ENCODE data around the gene DALRD3. TPM values are rescaled to one million over a fixed set of nuclear protein-coding genes. Genes with fewer than 3 reads are reported as not detected.
A peak's percentile ranks its signal among the peaks of the same experiment; 100 is the strongest.

DALRD3 gene
- total and polyA plus RNA-seq, 2 experiments from 2014 or later: 31.0 to 57.7 TPM

GRCh38 chr3:48966367-48966766 lies 52.0 kb downstream of the DALRD3 start (continued):
- TF ChIP-seq ZNF462 (CRISPR knock-in tag; IDR thresholded peaks at IDR 0.05) (no peak), CREB1 (CRISPR knock-in tag; IDR thresholded peaks at IDR 0.05; ENCODE audit: low read depth) (no peak), ZNF114 (CRISPR knock-in tag; IDR thresholded peaks at IDR 0.05) (no peak), JUNB (IDR thresholded peaks at IDR 0.05; ENCODE audit: unreplicated experiment) (no peak)

MicroRNAs encoded within 50 kb of the gene (microRNA counts, 767-probe panel; counts per million panel counts)
- microRNA hsa-miR-191-5p: 12,234 counts per million, percentile 85 among the panel's probes with 10 or more counts
- not detected for microRNA hsa-miR-425-5p

Small RNAs within 50 kb of the gene (microRNA-seq; reads per million reads assigned to microRNA genes)
- gene MIR191 (1,978 reads per million, percentile 94 among the genes with 10 or more reads in this experiment), gene MIR425 (895 reads per million, percentile 91 among the genes with 10 or more reads in this experiment)

Small RNAs within 50 kb of the gene (small RNA-seq; reads per million reads assigned to genes)
- gene MIR191 (ENCODE audit: low replicate concordance) (1,752 reads per million, percentile 100 among the genes with 10 or more reads in this experiment), gene MIR425 (ENCODE audit: low replicate concordance) (19.6 reads per million, percentile 98 among the genes with 10 or more reads in this experiment)

Other genes with a start within 250 kb of the DALRD3 start
- 25.8 and 30.2 TPM in 2 replicates for gene PRKAR2A, start 170.7 kb downstream of the DALRD3 start, total RNA-seq (2014; rRNA removed; shearing (Covaris generic))
- 13.5 and 14.5 TPM in 2 replicates for gene PRKAR2A, start 170.7 kb downstream of the DALRD3 start, polyA plus RNA-seq (2016; fragmentation: Nextera tagmentation; extraction: Ambion mirVana)
- gene SLC25A20, start 119.7 kb downstream of the DALRD3 start, total RNA-seq (2014; rRNA removed; shearing (Covaris generic)): 4.3 and 4.4 TPM in 2 replicates
- 3.0 TPM in 2 replicates for gene SLC25A20, start 119.7 kb downstream of the DALRD3 start, polyA plus RNA-seq (2016; fragmentation: Nextera tagmentation; extraction: Ambion mirVana)
- 83.0 and 118 TPM in 2 replicates for gene ARIH2, start 99.7 kb downstream of the DALRD3 start, total RNA-seq (2014; rRNA removed; shearing (Covaris generic))
- 70.3 and 76.4 TPM in 2 replicates for gene ARIH2, start 99.7 kb downstream of the DALRD3 start, polyA plus RNA-seq (2016; fragmentation: Nextera tagmentation; extraction: Ambion mirVana)
- gene P4HTM, start 28.3 kb downstream of the DALRD3 start, total RNA-seq (2014; rRNA removed; shearing (Covaris generic)): 22.1 and 28.7 TPM in 2 replicates
- gene P4HTM, start 28.3 kb downstream of the DALRD3 start, polyA plus RNA-seq (2016; fragmentation: Nextera tagmentation; extraction: Ambion mirVana): 15.9 and 17.9 TPM in 2 replicates
- 151 and 156 TPM in 2 replicates for gene WDR6, start 11.2 kb downstream of the DALRD3 start, total RNA-seq (2014; rRNA removed; shearing (Covaris generic))
- 76.5 and 83.7 TPM in 2 replicates for gene WDR6, start 11.2 kb downstream of the DALRD3 start, polyA plus RNA-seq (2016; fragmentation: Nextera tagmentation; extraction: Ambion mirVana)
- 32.3 and 49.9 TPM in 2 replicates for gene NDUFAF3, start 3.5 kb upstream of the DALRD3 start, total RNA-seq (2014; rRNA removed; shearing (Covaris generic))
- 118 and 122 TPM in 2 replicates for gene NDUFAF3, start 3.5 kb upstream of the DALRD3 start, polyA plus RNA-seq (2016; fragmentation: Nextera tagmentation; extraction: Ambion mirVana)
- gene IMPDH2, start 10.8 kb upstream of the DALRD3 start, total RNA-seq (2014; rRNA removed; shearing (Covaris generic)): 297 and 314 TPM in 2 replicates
- 198 and 216 TPM in 2 replicates for gene IMPDH2, start 10.8 kb upstream of the DALRD3 start, polyA plus RNA-seq (2016; fragmentation: Nextera tagmentation; extraction: Ambion mirVana)
- 114 and 149 TPM in 2 replicates for gene QRICH1, start 75.5 kb upstream of the DALRD3 start, total RNA-seq (2014; rRNA removed; shearing (Covaris generic))
- gene QRICH1, start 75.5 kb upstream of the DALRD3 start, polyA plus RNA-seq (2016; fragmentation: Nextera tagmentation; extraction: Ambion mirVana): 66.9 and 71.2 TPM in 2 replicates
- 301 and 373 TPM in 2 replicates for gene QARS1, start 86.2 kb upstream of the DALRD3 start, total RNA-seq (2014; rRNA removed; shearing (Covaris generic))
- gene QARS1, start 86.2 kb upstream of the DALRD3 start, polyA plus RNA-seq (2016; fragmentation: Nextera tagmentation; extraction: Ambion mirVana): 173 and 189 TPM in 2 replicates
- 56.9 and 62.0 TPM in 2 replicates for gene USP19, start 102.2 kb upstream of the DALRD3 start, total RNA-seq (2014; rRNA removed; shearing (Covaris generic))
- 13.2 and 14.0 TPM in 2 replicates for gene USP19, start 102.2 kb upstream of the DALRD3 start, polyA plus RNA-seq (2016; fragmentation: Nextera tagmentation; extraction: Ambion mirVana)
- gene LAMB2, start 114.5 kb upstream of the DALRD3 start, total RNA-seq (2014; rRNA removed; shearing (Covaris generic)): 106 and 154 TPM in 2 replicates
- 71.0 and 71.3 TPM in 2 replicates for gene LAMB2, start 114.5 kb upstream of the DALRD3 start, polyA plus RNA-seq (2016; fragmentation: Nextera tagmentation; extraction: Ambion mirVana)
- gene CCDC71, start 147.8 kb upstream of the DALRD3 start, total RNA-seq (2014; rRNA removed; shearing (Covaris generic)): 37.4 and 44.2 TPM in 2 replicates
- 1.9 and 2.6 TPM in 2 replicates for gene CCDC71, start 147.8 kb upstream of the DALRD3 start, polyA plus RNA-seq (2016; fragmentation: Nextera tagmentation; extraction: Ambion mirVana)
- gene KLHDC8B, start 153.0 kb upstream of the DALRD3 start, total RNA-seq (2014; rRNA removed; shearing (Covaris generic)): 11.1 and 15.0 TPM in 2 replicates
- gene KLHDC8B, start 153.0 kb upstream of the DALRD3 start, polyA plus RNA-seq (2016; fragmentation: Nextera tagmentation; extraction: Ambion mirVana): 4.7 and 5.5 TPM in 2 replicates

Measured in GM23338 (cell line).